Epithelial cell of proximal tubule (primary cell): ENCODE results near the gene DNAJC15. TPM values are rescaled to one million over a fixed set of nuclear protein-coding genes. Genes with fewer than 3 reads are reported as not detected.

Experiments
- DNase-seq: peaks from one replicate; pipeline ENCODE4 v3.0.0-alpha.2; 2011; ENCODE audit warnings: low read depth
- H3K4me3 ChIP-seq: 2 replicates; pipeline ENCODE4 v1.5.1; 2011; ENCODE audit warnings: low read depth, mild to moderate bottlenecking, low read length
- total RNA-seq: library from RNA; depleted of rRNA; stranded (reverse); fragments of >200 nt; gene quantifications from 2 replicates; pipeline ENCODE4 v1.2.3, GENCODE V29; 2015
- TF ChIP-seq, protein P1 (sequence below): conservative IDR thresholded peaks from 2 replicates; pipeline ENCODE4 v1.5.1; 2012; ENCODE audit warnings: low read depth, mild to moderate bottlenecking, low read length

The DNAJC15 gene
- total RNA-seq, 1 donor from 2014 or later, result 37.5 TPM

DNA sequence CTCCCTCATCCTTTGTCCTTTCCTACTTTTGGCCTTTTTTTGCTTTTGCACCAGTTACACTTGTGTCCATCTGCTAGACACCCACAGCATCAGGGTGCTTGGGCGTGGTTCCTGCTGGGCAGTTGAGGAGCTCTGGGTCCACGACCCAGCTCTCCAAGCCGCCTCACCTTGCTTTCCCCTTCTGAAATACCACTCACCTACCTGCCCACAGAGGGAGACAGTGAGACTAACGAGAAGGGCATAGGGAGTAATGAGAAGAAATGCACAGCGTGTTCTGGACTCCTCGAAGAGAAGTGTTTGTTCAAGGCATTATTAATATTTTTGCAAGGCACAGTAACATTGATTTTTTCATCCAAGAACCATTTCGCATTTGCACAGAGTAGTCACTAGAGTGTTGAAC is 92.9 kb downstream of the DNAJC15 start:
- no peak for DNase-seq
- no peak overlapping the region for H3K4me3 ChIP-seq
- TF ChIP-seq, protein P1, sequence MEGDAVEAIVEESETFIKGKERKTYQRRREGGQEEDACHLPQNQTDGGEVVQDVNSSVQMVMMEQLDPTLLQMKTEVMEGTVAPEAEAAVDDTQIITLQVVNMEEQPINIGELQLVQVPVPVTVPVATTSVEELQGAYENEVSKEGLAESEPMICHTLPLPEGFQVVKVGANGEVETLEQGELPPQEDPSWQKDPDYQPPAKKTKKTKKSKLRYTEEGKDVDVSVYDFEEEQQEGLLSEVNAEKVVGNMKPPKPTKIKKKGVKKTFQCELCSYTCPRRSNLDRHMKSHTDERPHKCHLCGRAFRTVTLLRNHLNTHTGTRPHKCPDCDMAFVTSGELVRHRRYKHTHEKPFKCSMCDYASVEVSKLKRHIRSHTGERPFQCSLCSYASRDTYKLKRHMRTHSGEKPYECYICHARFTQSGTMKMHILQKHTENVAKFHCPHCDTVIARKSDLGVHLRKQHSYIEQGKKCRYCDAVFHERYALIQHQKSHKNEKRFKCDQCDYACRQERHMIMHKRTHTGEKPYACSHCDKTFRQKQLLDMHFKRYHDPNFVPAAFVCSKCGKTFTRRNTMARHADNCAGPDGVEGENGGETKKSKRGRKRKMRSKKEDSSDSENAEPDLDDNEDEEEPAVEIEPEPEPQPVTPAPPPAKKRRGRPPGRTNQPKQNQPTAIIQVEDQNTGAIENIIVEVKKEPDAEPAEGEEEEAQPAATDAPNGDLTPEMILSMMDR, result peak; percentile 25

DNA sequence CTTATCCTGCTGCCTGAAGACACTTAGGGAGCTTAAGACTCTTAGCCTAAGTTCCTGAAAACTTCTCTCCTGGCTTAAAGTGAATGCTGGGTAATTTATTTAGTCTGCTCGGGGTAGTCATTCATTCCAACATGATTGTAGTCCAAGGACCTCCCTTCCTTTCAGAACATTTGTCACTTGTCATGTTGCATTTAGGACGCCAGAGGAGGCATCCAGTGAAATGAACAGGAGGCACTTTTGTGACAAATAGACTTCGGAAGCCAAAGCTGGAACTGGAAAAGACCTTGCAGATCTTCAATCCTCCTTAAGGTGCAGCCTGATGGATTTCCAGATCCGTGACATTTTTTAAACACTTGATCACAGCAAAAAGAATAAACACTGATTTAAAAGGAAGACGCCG is 95.1 kb downstream of the DNAJC15 start:
- TF ChIP-seq, protein P1, result no peak
- DNase-seq, result no peak

DNA sequence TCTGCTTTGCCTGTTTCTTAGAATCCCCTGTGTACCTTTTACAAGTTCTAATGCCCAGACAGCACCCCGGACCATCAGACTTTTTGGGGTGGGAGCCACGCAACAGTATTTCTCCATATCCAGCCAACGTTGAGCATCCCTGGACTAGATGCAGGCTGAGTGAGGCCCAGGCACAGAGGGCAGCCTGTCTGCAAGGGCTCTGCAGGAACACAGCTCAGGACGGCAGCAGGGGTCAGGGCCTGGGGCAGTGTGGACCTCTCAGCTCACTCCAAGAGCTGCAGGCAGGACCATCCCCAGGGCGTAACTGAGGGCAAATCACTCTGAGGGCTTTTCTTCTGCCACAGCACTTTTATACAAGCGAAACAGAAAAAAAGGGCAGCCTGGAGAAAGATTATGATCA is 95.8 kb downstream of the DNAJC15 start:
- no peak for DNase-seq
- no peak overlapping the region for H3K4me3 ChIP-seq
- TF ChIP-seq, protein P1, result no peak

More for the DNA sequence above, 95.1 kb downstream of the DNAJC15 start:
- H3K4me3 ChIP-seq, result no peak overlapping the region

DNA sequence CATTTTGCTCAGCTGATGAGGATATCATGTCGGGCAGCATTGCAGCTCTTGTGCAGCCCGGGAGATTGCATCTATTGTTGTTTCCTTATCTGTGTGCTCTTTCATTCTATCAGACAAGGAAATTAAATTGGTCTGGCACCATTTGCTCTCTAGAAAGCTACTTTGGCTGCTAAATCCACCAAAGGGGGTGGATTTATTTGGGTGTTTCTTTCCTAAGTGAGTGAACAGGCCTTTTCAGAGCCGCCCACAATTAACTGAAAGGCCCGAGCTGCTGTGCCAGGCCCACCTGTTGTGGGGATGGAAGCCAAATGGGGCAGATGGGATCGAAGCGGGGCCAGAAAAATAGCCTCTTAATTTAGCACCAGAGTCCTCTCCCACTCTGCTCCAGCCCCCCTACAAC is 99.4 kb downstream of the DNAJC15 start:
- no peak for DNase-seq
- no peak overlapping the region for H3K4me3 ChIP-seq
- TF ChIP-seq, protein P1, result no peak

DNA sequence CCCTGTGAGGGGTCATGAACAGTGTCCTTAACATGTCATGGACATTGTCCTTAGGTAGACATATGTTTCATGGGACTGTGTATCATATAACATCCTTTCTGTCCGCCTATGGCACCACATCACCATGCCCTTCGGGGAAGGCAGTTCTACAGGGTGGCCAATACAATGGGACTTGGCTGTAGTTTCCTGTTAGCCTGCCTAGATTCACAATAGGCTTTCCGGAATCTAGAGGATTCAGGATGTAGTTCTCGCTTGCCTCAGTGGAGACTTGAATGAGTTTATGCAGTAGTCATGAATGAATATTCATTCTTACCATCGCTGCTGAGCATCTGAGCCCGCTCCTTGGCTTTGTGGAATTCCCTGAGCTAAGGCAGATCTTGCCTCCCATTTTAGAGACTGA is 100.5 kb downstream of the DNAJC15 start:
- TF ChIP-seq, protein P1, result no peak
- no peak overlapping the region for H3K4me3 ChIP-seq
- DNase-seq, result no peak

DNA sequence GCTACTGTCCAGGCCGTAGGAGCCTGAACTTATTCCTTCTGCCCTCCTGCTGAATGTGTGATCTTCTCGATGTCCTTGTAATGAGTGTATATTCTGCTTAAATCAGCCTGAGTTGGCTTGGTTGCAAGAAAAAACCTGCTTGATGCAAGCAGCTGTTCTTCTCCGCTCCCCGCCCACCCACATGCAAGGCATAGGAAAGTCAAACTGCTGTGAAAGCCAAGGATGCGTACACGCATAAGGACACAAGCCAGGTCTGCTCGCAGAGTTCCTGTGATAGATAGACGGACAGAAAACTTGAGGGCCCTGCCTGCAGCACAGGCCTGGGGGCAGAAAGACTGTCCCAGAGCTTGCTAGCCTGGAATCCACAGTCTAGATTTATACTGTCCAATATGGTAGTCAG is 101.1 kb downstream of the DNAJC15 start:
- no peak overlapping the region for H3K4me3 ChIP-seq
- TF ChIP-seq, protein P1, result no peak
- DNase-seq, result no peak

DNA sequence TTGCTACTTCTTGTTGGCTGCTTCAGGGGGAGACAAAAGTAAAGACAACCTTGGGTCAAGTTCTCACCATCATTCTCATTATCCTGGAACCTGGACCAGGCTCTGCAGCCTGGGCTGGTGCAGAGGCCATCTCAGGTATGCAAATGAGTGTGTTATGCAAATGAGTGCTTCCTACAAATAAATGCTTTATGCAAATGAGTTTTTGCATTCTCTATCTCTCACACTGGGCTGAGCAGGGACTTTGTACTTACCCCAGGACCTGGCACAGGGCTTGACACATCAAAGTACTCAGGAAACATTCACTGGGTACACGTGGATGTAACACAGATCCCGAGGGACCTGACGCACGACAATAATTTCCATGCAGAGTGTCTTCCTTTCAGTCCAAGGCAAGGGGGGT is 103.0 kb downstream of the DNAJC15 start:
- TF ChIP-seq, protein P1, result no peak
- no peak for DNase-seq
- no peak overlapping the region for H3K4me3 ChIP-seq
